Measurements from ENCODE around the gene ZDHHC17.

GRCh38 chr12:76746516-76746915, 17.4 kb upstream of the ZDHHC17 start:
- TF ChIP-seq POLR2AphosphoS5 (IDR thresholded peaks at IDR 0.05; ENCODE audit: borderline replicate concordance, low read depth, low read length) (no peak), EZH2 (IDR thresholded peaks at IDR 0.05) (no peak)
